ENCODE results near the gene HNRNPA2B1.

HNRNPA2B1 gene

GRCh38 chr7:26140380-26140779 lies 60.2 kb downstream of the HNRNPA2B1 start:
- Mint-ChIP-seq H3K27ac (ENCODE audit: low read depth) (no peak overlapping the region), H3K4me3 (no peak overlapping the region), H3K4me1 (no peaks in the 10 kb centered on the region), H3K27me3 (peaks cover 22% of the 10 kb centered on the region), H3K9me3 (no peaks in the 10 kb centered on the region), H3K36me3 (ENCODE audit: insufficient read depth) (no peaks in the 10 kb centered on the region)
- no peak for ATAC-seq (replicated peaks; ENCODE audit: extremely low read depth, poor library complexity, severe bottlenecking)
- DNase-seq (ENCODE audit: low spot score in 2 of 2) = no peak
